EH (cell line): ENCODE data around the gene MAFF.
A peak's percentile ranks its signal among the peaks of the same experiment; 100 is the strongest.

Experiments
- DNase-seq: peaks from one replicate; pipeline ENCODE4 v3.0.0-alpha.2; 2015; ENCODE audit warnings: low read depth

MAFF gene

DNA sequence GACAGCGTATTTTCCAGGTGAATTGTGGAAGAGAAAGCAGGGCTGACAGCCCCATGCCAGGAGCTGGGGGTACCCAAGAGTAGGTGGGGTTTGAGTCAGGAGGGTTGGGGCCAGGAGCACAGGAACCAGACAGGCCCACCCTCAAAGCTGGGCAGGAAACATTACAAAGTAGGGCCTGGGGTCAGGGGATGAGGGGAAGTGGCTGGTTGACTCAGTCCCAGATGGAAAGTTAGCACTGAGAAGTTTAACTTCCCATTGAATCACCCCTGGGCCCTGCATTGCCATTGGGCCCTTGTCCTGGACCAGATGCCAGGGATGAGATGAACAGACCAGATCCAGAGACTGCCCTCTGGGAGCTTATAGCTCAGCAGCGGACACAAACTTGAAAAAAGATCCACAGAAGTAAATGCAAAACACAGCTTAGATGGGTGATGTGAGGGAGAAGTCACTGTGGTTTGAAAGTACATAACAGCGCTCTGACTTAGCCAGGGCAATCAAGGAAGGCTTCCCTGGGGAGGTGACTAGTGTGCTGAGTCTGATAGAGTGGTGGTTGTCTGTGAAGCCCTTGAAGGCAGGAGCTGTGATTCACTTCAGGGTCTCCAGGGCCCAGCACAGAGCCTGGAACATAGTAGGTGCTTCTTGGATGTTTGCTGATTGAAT lies 2.2 kb downstream of the MAFF start:
- DNase-seq = peak; percentile 72

- no peak for DNase-seq
These were observed 3.0 kb downstream of the MAFF start for GRCh38 chr22:38204784-38205183.

DNA sequence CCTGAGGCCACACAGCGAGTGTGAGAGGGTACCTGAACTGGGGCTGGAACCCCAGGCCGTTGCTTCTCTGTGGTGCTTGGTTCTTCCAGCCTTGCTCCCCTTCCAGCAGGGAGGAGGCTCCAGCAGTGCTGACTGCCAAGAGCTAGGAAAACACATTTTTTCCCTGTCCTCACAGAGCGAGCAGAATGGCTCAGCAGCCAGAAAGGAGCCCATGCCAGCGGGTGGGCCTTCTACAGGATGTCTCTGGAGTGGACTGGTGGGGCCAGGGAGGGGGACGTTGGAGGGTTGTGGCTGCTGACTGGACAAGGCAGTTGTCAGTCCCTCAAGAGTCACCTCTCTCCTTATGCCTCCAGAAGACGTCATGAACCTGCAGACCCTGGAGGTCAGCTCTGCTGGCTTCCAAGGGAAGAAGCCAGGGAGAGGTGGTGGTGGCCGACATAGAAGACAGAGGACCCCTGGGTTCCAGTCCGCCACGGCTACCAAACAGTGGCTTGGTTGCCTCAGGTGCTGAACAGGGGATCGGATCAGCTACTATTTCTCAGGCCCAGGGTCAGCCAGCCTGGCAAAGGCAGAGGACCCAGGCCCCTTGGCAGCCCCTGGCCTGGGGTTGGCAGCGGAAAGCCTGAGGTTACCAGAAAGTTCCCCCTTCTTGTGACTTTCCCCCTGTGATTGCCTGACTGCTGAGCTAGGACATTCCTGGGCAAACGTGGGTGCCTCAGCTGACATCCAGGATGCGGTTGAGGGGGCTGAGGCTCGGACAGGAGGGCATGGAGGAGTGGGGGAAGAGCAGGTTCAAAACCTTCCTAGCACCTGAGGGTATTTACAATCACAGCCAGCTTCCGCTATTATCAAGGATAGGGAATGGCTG lies 3.7 kb downstream of the MAFF start:
- peak; percentile 93 for DNase-seq

GRCh38 chr22:38207898-38208432 lies 6.2 kb downstream of the MAFF start:
- no peak for DNase-seq

DNA sequence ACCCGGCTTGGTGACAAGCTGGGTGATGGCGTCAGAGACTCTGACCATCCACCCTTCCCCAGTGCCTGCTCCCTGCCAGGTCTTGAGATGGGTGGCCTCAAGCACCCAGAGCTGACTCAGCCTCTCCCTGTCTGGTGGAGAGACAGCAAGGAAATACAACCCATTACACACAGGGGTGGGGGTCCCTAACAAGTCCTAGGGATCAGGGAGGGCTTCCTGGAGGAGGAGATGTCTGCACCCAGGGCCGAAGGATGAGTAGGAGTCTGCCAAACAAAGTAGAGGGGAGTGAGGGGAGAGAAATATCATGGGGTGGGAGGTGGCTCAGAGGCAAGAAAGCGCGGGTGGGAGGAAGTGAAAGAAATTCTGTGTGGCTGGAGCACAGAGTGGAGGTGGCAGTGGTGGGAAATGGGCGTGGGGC lies 6.8 kb downstream of the MAFF start:
- no peak for DNase-seq

GRCh38 chr22:38211556-38211955 lies 9.8 kb downstream of the MAFF start:
- no peak for DNase-seq

DNA sequence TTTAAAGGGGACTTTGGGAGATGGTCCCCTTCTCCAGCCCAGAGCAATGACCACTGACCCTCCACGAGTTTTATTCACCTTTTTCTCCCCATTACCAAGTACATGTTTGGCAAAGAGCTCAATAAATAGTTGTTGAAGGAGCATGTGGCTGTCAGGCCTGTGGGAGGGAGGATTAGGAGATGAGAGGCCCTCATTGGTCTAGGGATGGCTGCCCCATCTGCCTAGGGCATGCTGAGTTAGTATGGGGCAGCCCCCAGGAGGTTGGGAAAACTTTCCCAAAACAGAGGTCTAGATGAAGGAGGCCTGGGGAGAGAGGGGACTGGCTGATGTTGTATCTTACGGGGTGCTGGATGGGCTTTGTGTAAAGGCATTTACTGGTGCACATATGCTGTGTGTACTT lies 10.6 kb downstream of the MAFF start:
- no peak for DNase-seq

- no peak for DNase-seq
These were observed 11.7 kb downstream of the MAFF start for GRCh38 chr22:38213319-38213989.

GRCh38 chr22:38213990-38214301 lies 12.2 kb downstream of the MAFF start:
- no peak for DNase-seq

GRCh38 chr22:38214302-38215056 lies 12.7 kb downstream of the MAFF start:
- DNase-seq = peak; percentile 71

DNA sequence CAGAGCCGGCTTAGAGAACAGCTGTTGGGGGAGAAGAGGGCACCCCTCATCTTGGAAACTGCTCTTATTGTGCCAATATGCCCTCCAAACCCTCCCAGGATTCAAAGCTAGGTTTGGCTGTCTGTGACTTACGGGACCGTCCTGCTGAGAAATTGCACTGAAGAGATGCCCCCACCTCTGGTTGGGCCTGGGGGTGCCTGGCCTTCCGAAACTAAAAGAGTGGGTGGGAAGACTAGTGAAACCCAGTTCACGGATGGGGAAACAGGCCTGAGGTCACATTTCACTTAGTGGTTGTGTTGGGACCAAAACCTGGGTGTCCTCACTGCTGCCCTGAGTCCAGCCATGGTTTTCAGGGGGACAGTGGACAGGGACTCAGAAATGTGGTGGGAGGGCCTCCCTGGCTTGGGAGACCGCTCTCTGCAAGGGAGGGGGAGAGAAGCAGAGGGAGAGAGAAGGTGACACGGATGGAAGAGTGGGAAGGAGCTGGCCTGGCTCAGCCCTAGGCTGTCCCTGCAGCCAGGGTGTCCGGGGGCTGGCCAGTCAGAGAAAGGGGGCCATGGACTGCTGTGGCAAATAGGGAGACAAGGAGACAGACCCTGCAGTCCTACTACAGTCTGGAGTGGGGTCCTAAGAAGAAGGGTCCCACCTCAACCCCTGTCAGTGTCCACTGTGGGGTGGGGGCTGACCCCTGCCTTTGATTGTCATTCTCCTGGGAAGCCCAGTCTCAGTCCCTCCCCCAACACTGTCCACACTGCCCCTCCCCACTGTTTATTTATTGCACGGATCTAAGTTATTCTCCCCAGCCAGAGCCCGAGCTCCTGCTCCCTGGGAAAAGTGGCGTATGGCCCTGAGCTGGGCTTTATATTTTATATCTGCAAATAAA lies 13.6 kb downstream of the MAFF start:
- no peak for DNase-seq

DNA sequence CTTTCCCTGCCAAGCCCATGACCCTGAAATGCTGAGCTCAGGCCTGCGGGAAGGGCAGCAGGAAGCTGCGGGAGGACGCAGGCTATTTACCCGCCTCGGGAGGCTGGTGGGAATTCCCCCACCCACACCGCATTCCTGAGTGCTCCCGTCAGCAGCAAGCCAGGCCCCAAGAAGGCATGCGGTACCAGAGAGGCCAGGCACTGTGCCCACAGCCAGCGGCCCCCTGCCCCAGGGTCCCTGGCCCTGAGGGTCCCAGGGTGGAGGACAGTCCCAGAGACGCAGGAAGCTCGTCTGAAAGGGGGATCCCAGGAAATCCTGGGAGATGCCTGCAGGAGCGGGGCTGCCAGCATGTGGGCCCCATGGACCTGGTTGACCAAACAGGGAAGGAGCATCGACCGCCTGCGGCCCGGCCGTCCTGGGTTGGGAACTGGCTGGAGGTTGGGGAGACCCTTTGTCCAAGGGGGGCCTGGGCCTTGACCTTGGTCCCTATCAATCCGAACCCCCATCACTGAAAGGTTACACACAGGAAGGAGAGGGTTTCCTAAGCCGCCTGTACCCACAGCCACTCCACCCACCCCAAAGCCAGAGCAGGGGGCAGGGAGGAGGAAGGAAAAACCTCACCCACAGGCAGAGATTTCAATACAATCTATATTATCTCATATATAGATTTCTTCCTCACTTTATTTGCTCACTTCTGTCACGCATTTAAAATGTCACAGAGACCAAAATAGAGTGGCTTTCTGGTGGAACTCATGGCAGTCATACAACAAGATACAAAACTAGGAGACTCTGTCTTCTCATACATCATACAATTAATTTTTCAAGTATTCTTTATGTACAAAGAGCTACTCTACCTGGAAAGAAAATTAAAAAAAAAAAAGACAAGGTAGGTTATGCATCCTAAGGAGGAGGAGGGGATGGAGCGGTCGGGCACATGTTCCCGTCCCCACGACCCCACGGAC lies 17.1 kb downstream of the MAFF start:
- DNase-seq = peak; percentile 96

- no peak for DNase-seq
These were observed 17.8 kb downstream of the MAFF start for GRCh38 chr22:38219632-38220031.

DNA sequence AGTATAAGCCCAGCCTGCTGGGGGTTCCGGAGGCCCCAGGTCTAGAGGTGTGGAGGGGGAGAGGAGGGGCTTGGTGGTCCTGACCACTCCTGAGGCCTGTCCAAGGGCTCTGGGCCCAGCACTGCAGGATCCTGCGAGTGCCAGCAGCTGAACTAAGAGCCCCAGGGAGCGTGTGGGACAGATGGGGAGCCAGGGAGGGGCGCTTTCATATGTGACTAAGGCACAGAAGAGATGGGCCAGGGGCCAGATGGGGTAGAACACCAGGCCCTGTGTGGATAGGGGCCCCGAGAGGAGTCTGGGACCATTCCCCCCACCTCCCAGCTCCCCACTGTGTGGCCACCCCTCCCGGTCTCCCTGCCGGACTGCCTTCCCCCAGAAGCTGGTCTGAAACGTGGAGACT lies 18.4 kb downstream of the MAFF start:
- DNase-seq = no peak

- no peak for DNase-seq
These were observed 19.0 kb downstream of the MAFF start for GRCh38 chr22:38220653-38221386.

- no peak for DNase-seq
These were observed 19.6 kb downstream of the MAFF start for GRCh38 chr22:38221407-38221806.

DNA sequence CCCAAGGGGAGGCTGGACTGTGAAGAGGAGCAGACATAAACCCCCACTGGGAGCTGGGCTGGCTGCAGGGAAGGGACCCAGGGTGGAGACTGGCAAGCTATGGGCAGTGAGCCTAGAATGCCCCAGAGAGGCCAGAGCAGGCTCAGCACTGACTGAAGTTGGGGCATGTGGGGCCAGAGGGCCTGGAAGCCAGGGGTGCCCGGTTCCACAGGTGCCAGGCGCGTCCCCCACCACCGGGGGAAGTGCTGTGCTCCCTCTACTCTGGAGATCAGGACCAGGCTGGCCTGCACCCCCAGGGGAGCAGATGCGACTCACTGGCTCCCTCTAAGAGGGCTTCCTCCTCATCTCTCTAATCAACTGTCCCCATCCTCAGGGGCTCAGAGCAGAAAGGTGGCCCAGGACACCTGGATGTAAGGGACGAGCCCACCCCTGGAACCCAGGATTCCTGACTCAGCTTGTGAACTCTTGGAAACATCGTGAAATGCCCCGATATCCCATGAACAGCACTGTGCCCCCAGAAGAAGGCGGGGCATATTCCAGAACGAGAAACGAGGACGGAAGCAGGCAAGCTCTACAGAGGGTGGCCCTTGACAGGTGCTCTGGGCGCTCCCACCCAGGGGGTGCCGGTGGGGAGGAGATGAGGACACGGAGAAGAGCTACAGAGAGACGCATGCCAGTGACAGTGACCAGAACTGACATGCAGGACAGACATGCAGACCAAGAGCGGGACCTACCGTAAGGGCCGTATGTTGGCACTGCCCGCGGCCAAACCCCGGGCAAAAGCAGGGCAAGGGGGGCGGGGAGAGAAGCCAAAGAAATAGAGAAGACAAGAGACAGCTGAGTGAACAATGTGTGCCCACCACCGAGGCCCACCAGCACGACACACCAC lies 20.4 kb downstream of the MAFF start:
- no peak for DNase-seq

- no peak for DNase-seq
These were observed 21.0 kb downstream of the MAFF start for GRCh38 chr22:38222797-38223119.
